Measurements from ENCODE around the gene CD300LB.

Gene CD300LB

GRCh38 chr17:74473294-74473693, 58.0 kb downstream of the CD300LB start:
- no peak for DNase-seq
- in situ Hi-C loops (cut with MboI; ENCODE audit: low pct_unique_long_range_greater_than_20kb, low sequenced_read_pairs), result no loop called here

GRCh38 chr17:74472890-74473289, 58.4 kb downstream of the CD300LB start:
- DNase-seq, result no peak
- in situ Hi-C loops (cut with MboI; ENCODE audit: low pct_unique_long_range_greater_than_20kb, low sequenced_read_pairs), result no loop called here

- in situ Hi-C loops (cut with MboI; ENCODE audit: low pct_unique_long_range_greater_than_20kb, low sequenced_read_pairs), result no loop called here
- DNase-seq, result no peak
These were observed 59.9 kb downstream of the CD300LB start for GRCh38 chr17:74471341-74471740.

All from KBM-7 (cell line).